IMR-90 (cell line): ENCODE results near the gene IFT20.

Source experiments
- BHLHE40 ChIP-seq: fragments of 150-350 bp; IDR thresholded peaks from 2 replicates; pipeline ENCODE4 v1.6.1; 2016; ENCODE audit warnings: mild to moderate bottlenecking, low read depth, low read length
- CEBPB ChIP-seq: IDR thresholded peaks from 2 replicates; pipeline ENCODE4 v1.6.1; 2012; ENCODE audit warnings: low read depth, low read length, improper control_type of control experiment
- FOS ChIP-seq: fragments of 150-350 bp; IDR thresholded peaks from 2 replicates; pipeline ENCODE4 v1.6.1; 2016; ENCODE audit warnings: low read depth, low read length
- MAZ ChIP-seq: IDR thresholded peaks from 2 replicates; pipeline ENCODE4 v1.6.1; 2012; ENCODE audit warnings: low read depth, mild to moderate bottlenecking, low read length, improper control_type of control experiment, moderate library complexity, borderline replicate concordance
- MXI1 ChIP-seq: IDR thresholded peaks from 2 replicates; pipeline ENCODE4 v1.6.1; 2012; ENCODE audit warnings: low read depth, mild to moderate bottlenecking, low read length, moderate library complexity, borderline replicate concordance
- NFE2L2 ChIP-seq: fragments of 150-350 bp; IDR thresholded peaks from 2 replicates; pipeline ENCODE4 v1.6.1; 2016; ENCODE audit warnings: low read depth, mild to moderate bottlenecking, low read length
- POLR2A ChIP-seq: IDR thresholded peaks from 2 replicates; pipeline ENCODE4 v1.6.1; 2012; ENCODE audit warnings: mild to moderate bottlenecking, low read depth, low read length
- RAD21 ChIP-seq: IDR thresholded peaks from 2 replicates; pipeline ENCODE4 v1.6.1; 2012; ENCODE audit warnings: low read length, improper control_type of control experiment
- RFX5 ChIP-seq: IDR thresholded peaks from 2 replicates; pipeline ENCODE4 v1.8.0; 2012; ENCODE audit warnings: low read depth, mild to moderate bottlenecking, low read length, moderate library complexity
- SMC3 ChIP-seq: fragments of 150-350 bp; IDR thresholded peaks from 2 replicates; pipeline ENCODE4 v1.6.1; 2016; ENCODE audit warnings: low read depth, mild to moderate bottlenecking, antibody characterized with exemption, low read length, moderate library complexity
- TF ChIP-seq, protein P1 (sequence below): conservative IDR thresholded peaks from 2 replicates; pipeline ENCODE4 v1.5.1; 2012; ENCODE audit warnings: mild to moderate bottlenecking, low read depth, low read length, improper control_type of control experiment
- TF ChIP-seq, protein P2 (sequence below): fragments of 150-350 bp; IDR thresholded peaks from 2 replicates; pipeline ENCODE4 v1.6.1; 2017; ENCODE audit warnings: mild to moderate bottlenecking, antibody characterized with exemption, low read length, low read depth

DNA sequence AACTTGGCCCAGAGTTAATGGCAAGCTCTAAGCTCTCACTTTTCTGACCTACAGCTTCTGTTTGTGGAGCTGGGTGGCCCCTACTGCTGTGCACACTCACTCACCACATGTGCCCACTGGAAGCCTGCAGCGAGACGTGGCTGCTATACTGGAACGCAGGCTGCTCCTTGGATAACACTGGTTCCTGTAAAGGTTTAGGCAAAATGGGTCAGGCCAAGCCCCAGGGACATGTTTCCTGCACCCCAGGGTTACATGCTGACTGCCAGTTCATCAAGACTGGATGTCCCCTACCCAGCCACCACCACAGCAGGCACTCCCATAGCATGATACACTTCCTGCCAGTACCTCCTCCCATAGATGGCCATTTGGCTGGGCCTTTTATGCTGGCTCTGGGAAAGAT lies 13.7 kb upstream of the IFT20 start:
- TF ChIP-seq MXI1 (no peak), NFE2L2 (no peak), POLR2A (no peak), FOS (no peak), RFX5 (no peak), SMC3 (no peak), CEBPB (no peak), MAZ (no peak), RAD21 (no peak), BHLHE40 (no peak)
- TF ChIP-seq, protein P1, sequence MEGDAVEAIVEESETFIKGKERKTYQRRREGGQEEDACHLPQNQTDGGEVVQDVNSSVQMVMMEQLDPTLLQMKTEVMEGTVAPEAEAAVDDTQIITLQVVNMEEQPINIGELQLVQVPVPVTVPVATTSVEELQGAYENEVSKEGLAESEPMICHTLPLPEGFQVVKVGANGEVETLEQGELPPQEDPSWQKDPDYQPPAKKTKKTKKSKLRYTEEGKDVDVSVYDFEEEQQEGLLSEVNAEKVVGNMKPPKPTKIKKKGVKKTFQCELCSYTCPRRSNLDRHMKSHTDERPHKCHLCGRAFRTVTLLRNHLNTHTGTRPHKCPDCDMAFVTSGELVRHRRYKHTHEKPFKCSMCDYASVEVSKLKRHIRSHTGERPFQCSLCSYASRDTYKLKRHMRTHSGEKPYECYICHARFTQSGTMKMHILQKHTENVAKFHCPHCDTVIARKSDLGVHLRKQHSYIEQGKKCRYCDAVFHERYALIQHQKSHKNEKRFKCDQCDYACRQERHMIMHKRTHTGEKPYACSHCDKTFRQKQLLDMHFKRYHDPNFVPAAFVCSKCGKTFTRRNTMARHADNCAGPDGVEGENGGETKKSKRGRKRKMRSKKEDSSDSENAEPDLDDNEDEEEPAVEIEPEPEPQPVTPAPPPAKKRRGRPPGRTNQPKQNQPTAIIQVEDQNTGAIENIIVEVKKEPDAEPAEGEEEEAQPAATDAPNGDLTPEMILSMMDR, result no peak
- TF ChIP-seq, protein P2, sequence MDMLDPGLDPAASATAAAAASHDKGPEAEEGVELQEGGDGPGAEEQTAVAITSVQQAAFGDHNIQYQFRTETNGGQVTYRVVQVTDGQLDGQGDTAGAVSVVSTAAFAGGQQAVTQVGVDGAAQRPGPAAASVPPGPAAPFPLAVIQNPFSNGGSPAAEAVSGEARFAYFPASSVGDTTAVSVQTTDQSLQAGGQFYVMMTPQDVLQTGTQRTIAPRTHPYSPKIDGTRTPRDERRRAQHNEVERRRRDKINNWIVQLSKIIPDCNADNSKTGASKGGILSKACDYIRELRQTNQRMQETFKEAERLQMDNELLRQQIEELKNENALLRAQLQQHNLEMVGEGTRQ, result no peak
